Measurements from ENCODE around the gene ELF5.

The ELF5 gene

DNA sequence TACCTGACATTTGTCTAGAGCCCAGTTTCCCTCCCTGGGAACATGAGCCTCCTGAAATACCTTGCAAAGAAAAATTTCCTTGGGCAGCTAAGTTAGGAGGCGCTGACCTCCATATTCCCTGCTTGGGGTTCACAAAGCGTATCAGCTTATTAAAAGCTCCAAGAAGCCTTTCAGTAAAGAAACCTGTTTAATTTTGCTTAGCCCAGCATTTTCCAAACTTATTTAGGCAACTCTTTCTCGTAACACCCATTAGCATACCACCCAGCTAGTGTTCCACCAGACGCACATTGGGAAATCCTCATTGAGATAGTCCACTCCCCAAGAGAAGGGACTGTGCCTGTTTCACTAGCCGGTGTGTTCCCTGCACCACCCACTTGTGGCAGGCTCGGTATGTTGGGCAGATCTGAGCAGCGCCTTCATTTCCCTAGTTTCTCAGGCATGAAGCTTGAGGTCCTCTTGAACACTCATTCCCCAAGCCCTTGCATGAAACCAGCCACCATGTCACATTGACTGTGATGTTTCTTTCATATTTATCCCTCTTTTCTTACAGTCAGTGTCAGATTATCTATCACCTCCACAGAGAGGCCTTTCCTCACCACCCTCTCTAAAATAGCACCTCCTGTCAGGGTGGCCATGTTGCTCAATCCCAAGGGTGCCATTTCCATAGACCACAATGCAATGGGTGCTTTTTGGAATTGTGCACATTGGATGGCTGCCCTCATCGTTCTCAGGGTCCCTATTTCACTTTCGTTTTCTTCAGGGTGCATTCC, 12.5 kb upstream of the ELF5 start:
- no peak for DNase-seq (ENCODE audit: low spot score)
- TF ChIP-seq, protein P1, sequence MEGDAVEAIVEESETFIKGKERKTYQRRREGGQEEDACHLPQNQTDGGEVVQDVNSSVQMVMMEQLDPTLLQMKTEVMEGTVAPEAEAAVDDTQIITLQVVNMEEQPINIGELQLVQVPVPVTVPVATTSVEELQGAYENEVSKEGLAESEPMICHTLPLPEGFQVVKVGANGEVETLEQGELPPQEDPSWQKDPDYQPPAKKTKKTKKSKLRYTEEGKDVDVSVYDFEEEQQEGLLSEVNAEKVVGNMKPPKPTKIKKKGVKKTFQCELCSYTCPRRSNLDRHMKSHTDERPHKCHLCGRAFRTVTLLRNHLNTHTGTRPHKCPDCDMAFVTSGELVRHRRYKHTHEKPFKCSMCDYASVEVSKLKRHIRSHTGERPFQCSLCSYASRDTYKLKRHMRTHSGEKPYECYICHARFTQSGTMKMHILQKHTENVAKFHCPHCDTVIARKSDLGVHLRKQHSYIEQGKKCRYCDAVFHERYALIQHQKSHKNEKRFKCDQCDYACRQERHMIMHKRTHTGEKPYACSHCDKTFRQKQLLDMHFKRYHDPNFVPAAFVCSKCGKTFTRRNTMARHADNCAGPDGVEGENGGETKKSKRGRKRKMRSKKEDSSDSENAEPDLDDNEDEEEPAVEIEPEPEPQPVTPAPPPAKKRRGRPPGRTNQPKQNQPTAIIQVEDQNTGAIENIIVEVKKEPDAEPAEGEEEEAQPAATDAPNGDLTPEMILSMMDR (IDR thresholded peaks at IDR 0.05; ENCODE audit: borderline replicate concordance, control extremely low read depth, extremely low read depth, insufficient read depth, missing control alignments) = no peak
- in situ Hi-C loops (cut with MboI; ENCODE audit: low sequenced_read_pairs, unreplicated experiment) = no loop called here

DNA sequence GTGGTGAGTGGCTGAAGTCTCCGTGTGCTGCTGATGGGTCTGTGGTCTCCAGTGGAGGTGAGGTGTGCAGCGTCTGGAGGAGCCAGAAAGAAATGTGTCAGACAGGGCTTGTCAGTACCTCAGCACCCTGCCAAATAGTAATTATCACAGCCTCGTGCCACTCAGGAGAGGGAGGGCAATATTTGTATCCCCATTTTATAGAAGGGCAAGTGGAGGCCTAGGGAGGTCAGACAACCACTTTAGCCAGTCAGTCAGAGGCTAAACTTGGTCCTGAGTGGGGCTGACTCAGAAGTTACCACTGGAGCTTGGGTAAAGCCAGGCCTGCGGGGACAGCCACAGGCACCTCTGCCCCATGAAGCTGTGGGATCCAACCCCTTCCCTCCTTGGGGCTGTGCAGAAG, 11.5 kb upstream of the ELF5 start:
- DNase-seq (ENCODE audit: low spot score) = no peak
- in situ Hi-C loops (cut with MboI; ENCODE audit: low sequenced_read_pairs, unreplicated experiment) = no loop called here
- TF ChIP-seq, protein P1 (IDR thresholded peaks at IDR 0.05; ENCODE audit: borderline replicate concordance, control extremely low read depth, extremely low read depth, insufficient read depth, missing control alignments) = no peak

DNA sequence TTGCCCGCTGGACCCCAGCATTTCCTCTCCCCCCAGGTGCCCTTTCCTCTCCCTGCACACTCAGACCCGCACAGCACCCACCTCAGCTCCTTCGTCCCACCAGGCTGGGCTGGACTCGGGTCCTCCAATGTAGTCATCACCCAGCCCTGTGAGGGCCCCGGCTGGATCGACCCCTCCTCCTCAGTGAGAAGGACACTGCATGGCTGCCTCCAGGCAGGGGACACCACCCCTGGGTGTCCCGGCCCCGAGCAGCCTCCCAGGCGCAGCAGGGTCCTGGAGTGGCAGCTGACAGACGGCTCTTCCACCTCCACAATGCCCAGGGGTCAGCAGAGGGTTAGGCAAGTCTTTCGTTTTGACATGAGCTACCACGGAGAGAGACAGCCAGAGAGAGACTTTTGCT, 11.1 kb upstream of the ELF5 start:
- DNase-seq (ENCODE audit: low spot score) = no peak
- TF ChIP-seq, protein P1 (IDR thresholded peaks at IDR 0.05; ENCODE audit: borderline replicate concordance, control extremely low read depth, extremely low read depth, insufficient read depth, missing control alignments) = no peak
- in situ Hi-C loops (cut with MboI; ENCODE audit: low sequenced_read_pairs, unreplicated experiment) = no loop called here

DNA sequence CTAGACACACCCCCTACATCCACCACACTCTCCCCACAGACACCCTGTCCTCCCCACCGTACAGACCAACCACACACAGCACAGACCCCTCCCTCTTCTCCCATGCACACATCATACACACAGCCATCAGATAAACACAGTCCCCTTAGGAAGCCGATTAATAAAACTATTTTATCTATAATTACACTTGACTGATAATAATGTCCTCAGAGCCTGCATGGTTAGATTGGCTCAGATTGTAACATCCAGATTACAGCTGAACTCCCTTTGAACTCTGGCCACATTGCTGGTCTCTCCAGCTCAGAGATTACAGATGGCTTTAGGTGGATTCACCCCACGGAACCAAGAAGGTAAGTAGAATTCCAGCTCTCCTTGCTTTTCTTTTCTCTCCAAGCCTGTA, 9.5 kb upstream of the ELF5 start:
- in situ Hi-C loops (cut with MboI; ENCODE audit: low sequenced_read_pairs, unreplicated experiment) = no loop called here
- no peak for DNase-seq (ENCODE audit: low spot score)
- TF ChIP-seq, protein P1 (IDR thresholded peaks at IDR 0.05; ENCODE audit: borderline replicate concordance, control extremely low read depth, extremely low read depth, insufficient read depth, missing control alignments) = no peak

DNA sequence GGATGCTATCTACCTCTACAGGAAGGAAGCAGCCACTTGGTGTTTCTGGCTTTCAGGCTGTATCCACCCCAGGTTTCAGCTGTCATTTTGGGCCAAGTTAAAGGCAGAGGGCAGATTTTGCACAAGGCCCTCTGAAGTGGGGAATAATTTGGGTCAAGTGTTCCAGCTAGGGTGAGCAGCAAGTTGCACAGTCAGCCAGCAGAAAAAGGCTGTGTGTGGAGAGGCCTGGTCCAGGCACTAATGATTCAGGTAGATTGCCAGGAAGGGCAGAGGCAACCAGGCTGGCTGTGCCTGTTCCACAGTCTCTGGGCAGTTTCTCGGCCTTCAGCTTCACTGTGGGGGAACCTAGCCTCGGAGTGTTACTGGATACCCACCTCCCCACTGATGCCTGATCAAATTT, 8.6 kb upstream of the ELF5 start:
- no peak for DNase-seq (ENCODE audit: low spot score)
- in situ Hi-C loops (cut with MboI; ENCODE audit: low sequenced_read_pairs, unreplicated experiment) = no loop called here
- TF ChIP-seq, protein P1 (IDR thresholded peaks at IDR 0.05; ENCODE audit: borderline replicate concordance, control extremely low read depth, extremely low read depth, insufficient read depth, missing control alignments) = no peak

DNA sequence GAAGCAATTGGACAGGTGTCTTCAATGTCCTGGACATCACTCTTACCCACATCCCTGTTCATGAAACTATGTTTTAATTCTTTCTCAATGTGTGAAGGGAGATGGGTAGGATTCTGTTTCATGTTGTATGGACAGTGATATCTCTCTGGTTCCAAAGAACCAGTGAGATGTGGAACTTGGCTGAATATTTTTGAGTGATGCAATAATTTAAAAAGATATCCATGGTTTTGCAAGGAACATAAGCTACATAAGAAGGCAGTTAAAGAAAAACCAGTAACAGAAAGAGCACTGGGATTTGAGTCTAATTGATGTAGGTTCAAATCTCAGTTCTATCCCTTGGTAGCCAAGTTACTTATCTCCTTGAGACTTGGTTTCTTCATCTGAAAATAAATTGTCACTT, 7.7 kb upstream of the ELF5 start:
- TF ChIP-seq, protein P1 (IDR thresholded peaks at IDR 0.05; ENCODE audit: borderline replicate concordance, control extremely low read depth, extremely low read depth, insufficient read depth, missing control alignments) = no peak

More for the DNA sequence above, 7.7 kb upstream of the ELF5 start:
- no peak for DNase-seq (ENCODE audit: low spot score)
- in situ Hi-C loops (cut with MboI; ENCODE audit: low sequenced_read_pairs, unreplicated experiment) = no loop called here

Measured in GM13976 (cell line).